Glutamatergic neuron (in vitro differentiated cells): ENCODE measurements around the gene SEMA7A. TPM values are rescaled to one million over a fixed set of nuclear protein-coding genes. Genes with fewer than 3 reads are reported as not detected.
"Not testable (repeated sequence)": the region's sequence is repeated elsewhere in the genome, so short reads cannot be mapped to it uniquely, and the experiment has no call there.

Source experiments
- DNase-seq: peaks from one replicate; pipeline ENCODE4 v3.0.0; 2022
- H3K27ac Mint-ChIP-seq: one replicate; pipeline ENCODE4 v1.8.0; 2020; ENCODE audit warnings: mild to moderate bottlenecking, mixed read lengths, inconsistent platforms; ENCODE audit not compliant: unreplicated experiment
- H3K27me3 Mint-ChIP-seq: one replicate; pipeline ENCODE4 v1.8.0; 2020; ENCODE audit warnings: mild to moderate bottlenecking, moderate library complexity, mixed read lengths, inconsistent platforms; ENCODE audit not compliant: unreplicated experiment
- H3K36me3 Mint-ChIP-seq: one replicate; pipeline ENCODE4 v1.8.0; 2020; ENCODE audit warnings: mild to moderate bottlenecking, mixed read lengths, inconsistent platforms; ENCODE audit not compliant: unreplicated experiment
- H3K4me1 Mint-ChIP-seq: one replicate; pipeline ENCODE4 v1.8.0; 2020; ENCODE audit warnings: mild to moderate bottlenecking, low read depth, mixed read lengths, inconsistent platforms; ENCODE audit not compliant: unreplicated experiment
- H3K4me3 Mint-ChIP-seq: one replicate; pipeline ENCODE4 v1.8.0; 2020; ENCODE audit warnings: mild to moderate bottlenecking, mixed read lengths, inconsistent platforms; ENCODE audit not compliant: unreplicated experiment
- H3K9me3 Mint-ChIP-seq: one replicate; pipeline ENCODE4 v1.8.0; 2020; ENCODE audit warnings: mild to moderate bottlenecking, moderate library complexity, mixed read lengths, inconsistent platforms; ENCODE audit not compliant: unreplicated experiment
- CTCF ChIP-seq: fragments of 200-600 bp; sonication (generic); IDR thresholded peaks from one replicate; pipeline ENCODE4 v1.5.0; 2021; ENCODE audit not compliant: partially characterized antibody, unreplicated experiment
- long read RNA-seq: library from polyadenylated mRNA; unstranded; transcript quantifications from one replicate; pipeline ENCODE4 v2.0.0, GENCODE V29; 2020; ENCODE audit not compliant: unreplicated experiment
- total RNA-seq: library from RNA; stranded (reverse); fragmentation: NEBNext Ultra II Directional; extraction: Animal tissue kit (Norgen Biotek cat#: 25700); gene quantifications from one replicate; pipeline ENCODE4 v1.2.1, GENCODE V29; 2021; ENCODE audit not compliant: unreplicated experiment

Gene SEMA7A
- total RNA-seq: 16.2 TPM
- long read RNA-seq: 0 reads

- no peak for TF ChIP-seq CTCF
- Mint-ChIP-seq H3K36me3 (no peaks in the 10 kb centered on the region), H3K27me3 (peaks cover 15% of the 10 kb centered on the region), H3K4me1 (peaks cover 15% of the 10 kb centered on the region), H3K9me3 (peaks cover 3% of the 10 kb centered on the region), H3K27ac (peak within 1 kb of the TSS; percentile 48), H3K4me3 (peak within 1 kb of the TSS; percentile 84)
- peak; percentile 86 for DNase-seq
These were observed at the start of gene SEMA7A for GRCh38 chr15:74433592-74434262. SEMA7A (minus strand) TSS chr15:74433958; CDS start chr15:74433918, 40 bp downstream.

- no peak for TF ChIP-seq CTCF
- H3K4me3 Mint-ChIP-seq: no peak overlapping the region
- DNase-seq: no peak
These were observed 48.9 kb upstream of the SEMA7A start for GRCh38 chr15:74482661-74483060.

GRCh38 chr15:74480364-74480763, 46.6 kb upstream of the SEMA7A start:
- not testable (repeated sequence) for H3K36me3 Mint-ChIP-seq, H3K27me3 Mint-ChIP-seq, H3K9me3 Mint-ChIP-seq, H3K4me1 Mint-ChIP-seq, DNase-seq, H3K4me3 Mint-ChIP-seq, H3K27ac Mint-ChIP-seq

More at GRCh38 chr15:74482661-74483060, 48.9 kb upstream of the SEMA7A start:
- Mint-ChIP-seq H3K9me3 (peaks cover 1% of the 10 kb centered on the region), H3K27ac (no peak overlapping the region), H3K27me3 (no peaks in the 10 kb centered on the region), H3K36me3 (no peaks in the 10 kb centered on the region), H3K4me1 (no peaks in the 10 kb centered on the region)

GRCh38 chr15:74471621-74472020, 37.9 kb upstream of the SEMA7A start:
- not testable (repeated sequence) for H3K4me1 Mint-ChIP-seq, H3K36me3 Mint-ChIP-seq, DNase-seq, H3K4me3 Mint-ChIP-seq, H3K27me3 Mint-ChIP-seq, H3K27ac Mint-ChIP-seq, H3K9me3 Mint-ChIP-seq

GRCh38 chr15:74470631-74471395, 37.1 kb upstream of the SEMA7A start:
- Mint-ChIP-seq H3K9me3 (peaks cover 3% of the 10 kb centered on the region), H3K27me3 (no peaks in the 10 kb centered on the region), H3K27ac (no peak overlapping the region), H3K4me3 (no peak overlapping the region), H3K4me1 (no peaks in the 10 kb centered on the region), H3K36me3 (peaks cover 5% of the 10 kb centered on the region)
- no peak for DNase-seq
- TF ChIP-seq CTCF: no peak
